Cardiac septum (tissue), 1 donor: Measurements from ENCODE around the gene KIAA0825. TPM values are rescaled to one million over a fixed set of nuclear protein-coding genes. Genes with fewer than 3 reads are reported as not detected.
"Not testable (repeated sequence)": the region's sequence is repeated elsewhere in the genome, so short reads cannot be mapped to it uniquely, and the experiment has no call there.

Experiments used
- DNase-seq: peaks from one replicate; pipeline ENCODE4 v3.0.0-alpha.2; 2020; ENCODE audit warnings: low spot score
- intact Hi-C: fragments of 100-400 bp; cut with DNase I; formaldehyde crosslinking; loops from one replicate; pipeline ENCODE4 v1.14.0; 2022
- total RNA-seq: library from RNA; stranded (reverse); fragmentation: NEBNext Ultra II Directional; extraction: Animal tissue kit (Norgen Biotek cat#: 25700); gene quantifications from one replicate; pipeline ENCODE4 v1.2.1, GENCODE V29; 2021
- donor health status: DM: no; HTN: no; CAD: no.

Gene KIAA0825
- total RNA-seq, 1 donor from 2014 or later = 2.2 TPM

DNA sequence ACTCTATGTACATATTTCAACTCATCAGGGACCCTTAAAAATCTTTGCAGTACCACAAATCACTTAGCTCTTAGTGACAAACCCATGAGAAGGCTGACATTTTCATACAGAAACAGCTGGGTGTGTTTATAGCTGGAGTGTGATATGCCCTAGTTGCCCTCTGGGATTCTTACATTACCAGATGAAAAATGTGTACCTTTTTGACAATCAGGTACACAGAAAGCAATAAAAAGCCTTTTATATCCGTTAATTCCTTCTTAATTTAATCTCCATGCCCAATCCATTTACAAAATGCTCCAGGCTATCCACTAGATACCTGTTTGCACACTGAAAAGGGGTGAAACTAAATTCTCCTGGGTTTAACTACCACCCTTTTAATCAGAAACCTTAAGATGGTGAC, 222.9 kb downstream of the KIAA0825 start:
- intact Hi-C loops = no loop called here
- DNase-seq = no peak

DNA sequence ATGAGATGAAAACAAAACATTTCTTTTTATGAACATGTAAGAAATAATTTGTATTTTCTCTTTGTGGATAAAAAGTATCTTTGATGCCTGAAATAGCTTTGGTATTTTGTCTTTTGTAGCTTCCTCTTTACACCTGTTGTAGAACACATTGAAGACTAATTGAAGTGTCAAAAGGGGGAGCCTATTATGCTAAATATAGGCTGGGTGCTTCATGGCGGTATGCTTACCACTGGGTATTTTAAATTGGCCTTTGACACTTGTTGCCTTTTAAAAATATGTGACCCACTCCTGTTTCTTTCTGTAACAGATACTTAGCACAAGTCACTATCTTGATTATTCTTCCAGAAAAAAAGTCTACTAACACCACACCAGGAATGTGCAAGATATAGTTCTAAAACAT, 226.4 kb downstream of the KIAA0825 start:
- DNase-seq = no peak
- intact Hi-C loops = no loop called here

DNA sequence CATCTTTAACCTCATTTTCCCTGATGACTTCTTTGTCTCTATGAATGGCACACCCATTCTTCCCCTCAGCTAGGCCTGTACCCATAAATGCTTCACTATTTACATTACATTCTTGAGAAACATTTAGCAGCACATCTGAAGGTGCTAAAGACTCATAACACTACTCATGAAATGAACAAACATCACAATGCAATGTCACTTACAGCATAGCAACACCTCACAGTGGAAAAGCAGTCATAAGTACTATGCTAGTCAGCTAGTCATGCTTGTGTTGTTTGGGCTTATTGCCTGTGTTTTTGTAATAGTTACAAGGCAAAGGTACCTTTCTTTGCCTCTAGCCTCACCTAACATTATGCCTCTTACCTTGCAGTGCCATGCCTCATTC, 228.9 kb downstream of the KIAA0825 start:
- intact Hi-C loops = no loop called here

DNA sequence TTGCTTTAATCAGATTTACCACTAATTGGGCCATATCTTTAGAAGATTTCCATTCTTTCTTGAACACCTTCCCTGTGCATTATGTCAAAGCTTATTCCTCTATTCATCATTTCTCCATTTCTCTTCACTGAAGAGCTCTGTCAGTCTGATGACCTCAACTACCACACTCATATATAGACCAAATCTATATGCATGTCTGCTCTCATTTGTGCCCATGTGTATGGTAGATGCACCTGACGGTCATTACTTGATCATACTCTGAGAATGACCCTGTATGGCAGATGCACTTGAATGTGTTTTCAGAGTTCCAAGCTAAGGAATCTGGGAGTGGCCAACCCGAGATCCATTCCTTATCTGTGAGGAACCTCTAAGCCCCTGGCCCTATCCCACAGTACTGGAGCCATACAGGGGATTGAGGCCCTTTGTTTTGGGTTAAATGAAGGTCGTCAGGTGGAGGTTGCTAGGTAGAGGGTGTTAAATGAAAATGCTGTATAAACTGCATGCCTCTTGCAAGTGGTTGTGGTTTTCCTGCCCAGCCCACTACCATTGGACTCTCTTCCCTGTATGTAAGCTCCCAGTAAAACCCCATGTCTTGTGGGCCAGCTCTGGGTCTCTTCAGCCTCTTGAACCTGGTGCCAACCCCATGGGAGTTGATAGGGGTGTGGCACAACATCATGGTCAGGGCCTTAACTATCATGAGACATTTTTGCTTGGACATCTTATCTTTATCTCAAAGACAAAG, 229.5 kb downstream of the KIAA0825 start:
- intact Hi-C loops = no loop called here

More for the DNA sequence above, 228.9 kb downstream of the KIAA0825 start:
- no peak for DNase-seq

DNA sequence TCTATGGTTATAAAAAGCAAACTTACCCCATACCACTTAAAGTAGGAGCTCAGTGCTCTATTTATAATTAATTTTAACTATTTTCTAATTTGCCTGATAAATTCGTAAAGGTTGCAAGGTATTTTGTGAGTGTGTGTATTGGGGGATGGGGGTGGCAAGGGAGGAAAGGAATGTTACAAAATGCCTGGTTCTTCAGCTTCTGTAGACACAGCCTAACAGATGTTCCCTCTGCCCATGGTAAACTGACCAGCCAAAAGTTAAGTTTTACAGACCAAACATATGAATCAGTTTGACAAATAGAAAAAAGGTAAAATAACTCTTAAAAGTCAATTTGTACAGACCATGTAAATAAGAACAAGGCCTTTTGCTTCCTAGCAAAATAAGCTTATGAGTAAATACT, 232.6 kb downstream of the KIAA0825 start:
- intact Hi-C loops = no loop called here
- DNase-seq = no peak

More for the DNA sequence above, 229.5 kb downstream of the KIAA0825 start:
- no peak for DNase-seq

DNA sequence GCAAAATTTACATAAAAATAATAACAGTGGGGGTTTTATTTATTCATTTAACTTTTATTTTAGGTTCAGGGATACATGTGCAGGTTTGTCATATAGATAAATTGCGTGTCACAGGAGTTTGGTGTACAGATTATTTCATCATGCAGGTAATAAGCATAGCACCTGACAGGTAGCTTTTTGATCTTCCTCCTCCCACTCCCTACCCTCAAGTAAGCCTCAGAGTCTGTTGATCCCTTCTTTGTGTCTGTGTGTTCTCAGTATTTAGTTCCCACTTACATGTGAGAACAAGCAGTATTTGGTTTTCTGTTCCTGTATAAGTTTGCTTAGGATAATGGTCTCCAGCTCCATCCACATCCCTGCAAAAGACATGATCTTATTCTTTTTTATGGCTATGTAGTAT, 240.3 kb downstream of the KIAA0825 start:
- intact Hi-C loops = no loop called here
- DNase-seq = no peak

DNA sequence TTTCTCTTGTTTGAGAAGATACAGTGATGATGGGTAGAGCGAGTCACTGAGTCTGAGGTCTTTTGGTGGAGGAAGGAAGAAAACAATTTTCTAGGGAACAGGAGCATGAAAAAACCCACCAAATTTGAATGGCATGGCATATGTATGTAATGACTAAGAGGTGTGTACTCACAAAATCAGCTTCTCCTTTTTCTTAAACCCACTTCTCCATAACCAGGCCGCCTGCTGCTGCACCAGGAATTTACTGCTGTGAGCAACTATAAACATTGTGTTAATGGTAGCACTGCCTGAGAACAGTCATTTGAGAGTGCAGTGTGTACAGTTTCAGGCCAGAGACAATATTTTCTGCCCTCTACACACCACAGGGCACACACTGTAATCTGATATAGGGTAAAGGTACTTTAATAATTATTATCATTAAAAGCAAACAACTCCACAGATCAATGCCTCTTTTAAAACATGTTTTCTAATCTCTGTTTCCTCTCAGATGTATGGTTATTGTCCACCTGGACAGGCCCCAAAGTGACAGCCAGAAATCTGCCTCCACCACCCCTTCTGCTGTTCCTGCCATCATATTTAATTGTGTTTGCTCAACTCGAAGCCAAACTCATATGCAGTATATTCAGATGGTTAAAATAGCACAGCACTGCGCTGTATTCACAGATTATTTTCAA, 241.6 kb downstream of the KIAA0825 start:
- intact Hi-C loops = no loop called here
- no peak for DNase-seq

DNA sequence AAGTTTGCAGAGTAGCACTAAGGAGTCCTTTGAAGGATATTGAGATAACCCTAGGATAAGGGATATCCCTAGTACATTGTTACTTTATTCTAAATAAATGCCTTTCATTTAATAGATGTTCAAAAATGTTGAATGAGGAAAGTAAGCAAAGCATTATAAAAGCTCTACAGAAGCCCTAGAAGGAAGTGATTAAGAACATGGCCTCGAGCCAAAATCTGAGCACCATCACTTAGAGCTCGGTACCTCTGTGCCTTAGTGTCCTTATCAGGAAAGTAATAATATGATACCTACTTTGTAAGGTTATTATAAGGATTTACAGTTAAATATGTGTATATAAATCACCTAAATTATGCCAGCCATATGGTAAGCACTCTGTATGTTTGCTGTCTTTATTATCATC, 242.6 kb downstream of the KIAA0825 start:
- no peak for DNase-seq
- intact Hi-C loops = no loop called here

DNA sequence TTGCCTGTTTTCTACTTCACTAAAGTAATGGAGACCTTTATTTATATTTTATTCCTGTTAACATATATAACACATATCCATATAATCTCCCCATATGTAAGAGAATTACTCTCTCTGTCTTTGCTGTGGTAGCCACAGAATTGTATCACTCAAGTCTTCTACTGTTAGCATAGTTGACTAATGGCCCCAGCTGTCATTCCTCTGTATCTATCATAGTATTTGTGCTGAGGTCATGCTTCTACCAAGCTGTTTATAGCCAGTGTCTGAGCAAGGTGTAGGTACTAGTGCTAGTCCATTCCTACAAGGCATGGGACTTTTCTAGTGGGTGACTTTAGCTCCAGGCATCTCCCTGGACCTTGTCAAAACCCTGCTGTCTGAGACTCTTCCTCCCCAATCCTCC, 244.1 kb downstream of the KIAA0825 start:
- intact Hi-C loops = no loop called here
- DNase-seq = no peak

DNA sequence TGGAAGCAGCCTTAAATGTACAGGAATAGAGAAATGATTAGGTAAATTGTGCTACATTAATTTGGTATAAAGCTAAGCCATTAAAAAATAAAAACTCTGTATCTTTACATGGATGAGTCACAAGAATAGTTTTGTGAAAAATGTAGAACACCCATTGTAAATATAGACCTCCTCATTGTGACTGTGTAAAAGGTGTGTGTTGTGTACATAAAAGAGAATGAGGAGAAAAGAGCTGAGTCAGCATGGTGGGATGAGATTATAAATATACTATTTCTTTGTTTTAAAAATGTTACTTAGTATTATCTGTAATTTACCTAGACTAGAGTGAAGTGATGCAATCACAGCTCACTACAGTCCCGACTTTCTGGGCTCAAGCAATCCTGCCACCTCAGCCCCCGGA, 250.5 kb downstream of the KIAA0825 start:
- DNase-seq = no peak
- intact Hi-C loops = no loop called here

DNA sequence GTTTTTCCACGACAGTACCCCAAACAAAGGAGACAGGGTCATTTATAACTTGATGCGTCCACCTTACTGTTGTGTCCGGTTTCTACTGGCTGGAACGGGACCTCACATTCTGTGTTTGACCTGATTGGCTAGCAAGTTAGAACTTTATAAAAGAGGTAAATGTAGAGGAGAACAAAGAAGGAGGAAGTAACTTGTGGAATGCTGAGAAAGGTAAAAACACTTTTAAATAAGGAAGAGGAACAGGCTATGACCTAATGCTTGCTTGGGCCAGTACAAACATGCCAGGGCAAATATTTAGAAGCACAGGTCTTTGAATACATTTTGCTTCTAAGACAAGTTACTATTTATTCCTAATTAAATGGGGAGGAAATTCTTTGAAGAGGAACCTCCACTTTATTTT, 251.6 kb downstream of the KIAA0825 start:
- intact Hi-C loops = no loop called here
- DNase-seq = no peak

DNA sequence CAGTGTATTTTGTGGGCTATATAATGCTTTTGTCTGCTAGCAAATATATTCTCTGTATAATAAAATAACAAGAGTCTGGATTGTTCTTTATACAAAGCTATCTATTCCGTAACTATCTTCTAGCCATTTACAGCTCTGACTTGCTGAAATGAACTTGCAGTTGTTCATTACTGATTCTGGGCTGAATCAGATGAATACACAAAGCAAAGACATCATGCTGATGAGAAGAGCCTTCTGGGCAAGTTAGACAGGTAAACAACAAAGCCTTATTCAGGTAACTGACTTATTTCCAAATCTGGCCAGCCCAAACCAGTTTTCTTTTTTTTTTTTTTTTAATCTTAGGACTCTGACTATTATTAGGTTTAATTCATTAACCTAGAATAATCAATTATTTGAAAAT, 255.5 kb downstream of the KIAA0825 start:
- DNase-seq = no peak
- intact Hi-C loops = no loop called here

DNA sequence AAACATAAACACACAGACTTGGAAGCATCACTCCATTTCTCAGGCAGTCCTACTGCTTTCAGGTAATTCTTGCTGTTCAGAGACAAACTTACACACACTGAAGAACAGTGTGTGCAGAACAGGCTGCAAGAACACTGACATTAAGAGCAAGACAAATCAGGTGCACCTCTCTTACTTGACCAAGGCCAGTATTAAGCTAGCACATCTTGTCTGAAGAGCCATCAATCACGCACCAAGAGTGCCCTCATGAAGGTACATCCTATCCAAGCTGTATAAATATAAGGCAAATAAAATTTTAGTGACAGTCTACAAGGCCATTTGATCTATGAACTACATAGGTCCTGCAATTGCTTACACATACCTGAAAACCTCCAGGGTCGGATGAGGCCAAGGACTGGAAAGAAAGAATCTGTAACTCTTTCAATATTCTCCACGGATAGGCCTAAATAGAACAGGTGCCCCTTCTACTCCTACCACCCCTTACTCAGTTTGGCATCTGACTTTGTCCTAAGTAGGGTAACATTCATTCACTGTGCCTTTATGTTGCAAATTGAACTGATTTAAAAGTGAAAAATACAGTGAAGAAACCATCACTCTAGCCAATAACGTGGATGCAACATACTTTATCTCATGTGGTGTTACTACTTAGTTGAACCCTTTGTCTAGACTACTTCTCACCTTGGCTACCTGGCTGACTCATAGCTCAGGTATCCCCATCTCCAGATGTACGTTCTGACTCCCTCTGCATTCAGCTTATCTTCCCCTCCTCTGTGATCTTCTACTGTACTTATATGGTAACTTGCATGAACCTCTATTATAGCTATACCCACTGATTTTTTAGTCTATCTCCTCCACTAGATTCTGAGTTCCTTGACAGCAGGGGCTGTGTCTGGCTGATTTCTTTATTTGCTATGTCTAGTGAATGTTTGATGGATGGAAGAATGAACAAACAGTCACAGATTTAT, 256.3 kb downstream of the KIAA0825 start:
- intact Hi-C loops = no loop called here
- DNase-seq = no peak

DNA sequence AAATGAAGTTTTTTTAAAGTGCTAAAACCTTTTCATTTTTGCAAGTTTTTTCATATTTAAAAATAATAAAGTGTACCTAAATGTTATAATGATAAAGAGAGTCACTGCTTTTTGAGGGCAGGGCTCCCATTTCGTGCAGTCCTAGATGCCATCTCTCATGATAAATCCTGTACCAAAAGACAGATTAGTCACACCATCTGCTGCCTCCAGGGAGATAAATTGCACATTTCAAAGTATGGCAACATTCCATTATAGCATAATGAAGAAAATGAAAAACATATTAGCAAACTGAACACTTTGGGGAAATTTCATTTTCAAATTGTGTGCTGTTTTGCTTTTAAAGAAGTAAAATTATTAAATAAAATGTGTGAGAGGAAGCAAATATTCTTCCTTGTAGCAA, 257.2 kb downstream of the KIAA0825 start:
- DNase-seq = no peak
- intact Hi-C loops = no loop called here

DNA sequence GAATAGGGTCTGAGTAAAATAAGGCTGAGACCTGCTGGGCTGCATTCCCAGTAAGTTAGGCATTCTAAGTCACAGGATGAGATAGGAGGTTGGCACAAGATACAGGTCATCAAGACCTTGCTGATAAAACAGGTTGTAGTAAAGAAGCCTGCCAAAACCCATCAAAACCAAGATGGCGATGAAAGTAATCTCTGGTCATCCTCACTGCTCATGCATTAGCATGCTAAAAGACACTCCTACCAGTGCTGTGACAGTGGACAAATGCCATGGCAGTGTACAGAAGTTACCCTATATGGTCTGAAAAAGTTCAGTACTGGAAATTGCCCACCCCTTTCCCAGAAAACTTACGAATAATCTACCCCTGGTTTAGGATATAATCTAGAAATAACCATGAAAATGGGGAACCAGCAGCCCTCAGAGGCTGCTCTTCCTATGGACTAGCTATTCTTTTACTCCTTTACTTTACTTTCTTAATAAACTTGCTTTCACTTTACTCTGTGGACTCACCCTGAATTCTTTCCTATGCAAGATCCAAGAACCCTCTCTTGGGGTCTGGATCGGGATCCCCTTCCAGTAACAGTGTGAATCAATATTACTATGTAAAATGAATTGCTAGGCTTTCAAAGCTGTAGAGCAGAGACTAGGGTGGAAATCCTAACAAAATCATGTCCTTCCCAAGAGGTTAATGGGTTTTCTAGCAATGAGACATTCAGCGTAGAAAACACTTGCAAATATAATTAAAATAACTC, 257.8 kb downstream of the KIAA0825 start:
- intact Hi-C loops = no loop called here
- DNase-seq = no peak

DNA sequence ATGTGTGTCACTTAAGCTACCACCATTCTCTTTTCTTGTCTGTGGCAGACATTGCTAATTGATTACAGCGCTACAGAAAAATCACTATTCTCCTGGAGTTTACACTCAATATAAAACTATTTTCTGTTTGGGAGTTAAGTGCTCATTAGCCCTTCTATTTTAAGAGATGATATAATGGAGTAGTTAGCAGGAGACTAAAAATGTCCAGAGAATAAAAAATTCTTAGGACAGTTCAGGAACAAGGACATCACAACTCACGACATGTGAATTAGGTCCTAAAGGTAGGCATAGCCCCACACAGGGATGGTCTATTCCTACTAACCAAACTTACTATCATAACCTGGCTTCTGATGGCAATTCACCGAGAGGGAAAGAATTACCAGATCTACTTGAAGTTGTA, 258.5 kb downstream of the KIAA0825 start:
- intact Hi-C loops = no loop called here
- DNase-seq = no peak

DNA sequence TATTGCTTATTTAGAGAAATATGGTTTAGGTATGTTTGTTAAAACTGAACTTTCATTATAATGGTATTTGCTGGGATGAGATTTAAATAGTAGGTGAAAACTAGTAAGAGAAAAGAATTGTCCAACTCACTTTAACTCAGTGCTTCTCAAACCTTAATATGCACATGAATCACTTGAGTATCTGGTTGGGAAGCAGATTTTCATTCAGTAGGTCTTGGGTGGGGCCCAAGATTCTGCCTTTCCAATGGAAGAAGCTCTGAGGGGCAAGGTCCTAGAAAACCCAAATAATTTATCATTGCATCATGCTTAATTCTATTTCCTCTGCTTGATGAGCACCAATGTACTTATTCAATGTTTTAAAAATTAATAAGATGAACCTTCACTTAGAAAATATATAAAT, 262.6 kb downstream of the KIAA0825 start:
- DNase-seq = no peak
- intact Hi-C loops = no loop called here

DNA sequence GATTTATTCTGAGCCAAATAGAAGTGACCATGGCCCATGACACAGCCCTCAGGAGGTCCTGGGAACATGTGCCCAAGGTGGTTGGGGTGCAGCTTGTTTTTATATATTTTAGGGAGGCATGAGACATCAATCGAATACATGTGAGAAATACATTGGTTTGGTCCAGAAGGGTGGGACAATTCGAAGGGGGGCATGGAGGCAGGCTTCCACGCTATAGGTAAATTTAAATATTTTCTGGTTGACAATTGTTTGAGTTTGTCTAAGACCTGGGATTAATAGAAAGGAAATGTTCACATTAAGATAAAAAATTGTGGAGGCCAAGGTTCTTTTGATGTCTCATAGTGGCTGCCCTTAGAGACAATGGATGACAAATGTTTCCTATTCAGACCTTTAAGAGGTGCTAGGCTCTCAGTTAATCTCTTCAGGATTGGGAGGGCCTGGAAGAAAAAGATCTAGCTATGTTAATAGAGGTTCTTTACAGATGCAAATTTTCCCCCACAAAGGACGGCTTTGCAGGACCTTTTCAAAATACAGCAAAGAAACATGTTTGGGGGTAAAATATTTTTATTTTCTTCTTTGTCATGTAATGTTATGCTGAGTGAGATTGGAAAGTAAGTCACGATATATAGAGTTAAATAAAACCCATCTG, 263.4 kb downstream of the KIAA0825 start:
- DNase-seq, intact Hi-C loops: not testable (repeated sequence)

DNA sequence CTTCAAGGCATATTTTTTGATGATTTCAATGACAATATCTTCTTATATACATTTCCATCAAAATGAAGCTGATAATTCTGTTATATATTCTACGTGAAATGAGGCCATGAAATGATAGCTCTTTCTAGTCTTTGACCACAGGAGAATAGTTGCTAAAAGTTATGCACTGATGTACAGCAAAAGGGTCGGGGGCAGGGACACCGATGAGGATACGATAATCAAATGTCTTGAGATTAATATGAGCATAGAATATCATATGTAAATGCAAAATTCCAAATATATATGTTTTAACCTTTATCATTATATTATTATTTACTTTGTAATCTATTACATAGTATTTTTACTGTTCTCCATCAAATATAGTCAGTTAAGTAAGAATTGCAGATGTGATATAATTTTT, 264.8 kb downstream of the KIAA0825 start:
- DNase-seq = no peak
- intact Hi-C loops = no loop called here
